ENCODE results near the gene NRP1.

GRCh38 chr10:33323721-33324120 lies 10.7 kb downstream of the NRP1 start:
- TF ChIP-seq EP300 (IDR thresholded peaks at IDR 0.05; ENCODE audit: borderline replicate concordance) (no peak), TAF1 (IDR thresholded peaks at IDR 0.05; ENCODE audit: low read depth) (no peak), USF1 (IDR thresholded peaks at IDR 0.05) (no peak)
